MV-4-11 (cell line): ENCODE results near the gene C20orf96.
A peak's percentile ranks its signal among the peaks of the same experiment; 100 is the strongest.
"Not testable (repeated sequence)": the region's sequence is repeated elsewhere in the genome, so short reads cannot be mapped to it uniquely, and the experiment has no call there.

Experiments
- DNase-seq: peaks from one replicate; lab custom pipeline; 2025; lab: John Stamatoyannopoulos, UW

Gene C20orf96

DNA sequence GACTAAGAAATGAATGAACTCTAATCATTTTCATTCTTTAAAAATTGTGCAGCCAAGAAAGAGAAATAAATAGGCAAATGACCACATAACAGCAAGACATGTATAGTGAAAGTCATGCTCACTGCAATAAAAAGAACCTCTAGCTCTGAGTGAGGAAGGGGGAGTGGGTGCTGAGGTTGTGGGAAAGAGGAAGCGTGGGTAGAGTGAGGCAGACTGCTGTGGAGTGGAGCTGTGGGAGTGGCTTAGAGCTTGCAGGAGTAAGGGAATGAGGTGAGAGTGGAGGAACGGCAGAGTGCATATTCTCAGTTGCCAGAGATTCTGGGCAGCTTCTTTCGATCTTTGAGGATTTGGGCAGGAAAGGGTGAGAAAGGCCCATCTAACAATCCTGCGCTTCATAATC lies 53.1 kb downstream of the C20orf96 start:
- peak; percentile 74 for DNase-seq

DNA sequence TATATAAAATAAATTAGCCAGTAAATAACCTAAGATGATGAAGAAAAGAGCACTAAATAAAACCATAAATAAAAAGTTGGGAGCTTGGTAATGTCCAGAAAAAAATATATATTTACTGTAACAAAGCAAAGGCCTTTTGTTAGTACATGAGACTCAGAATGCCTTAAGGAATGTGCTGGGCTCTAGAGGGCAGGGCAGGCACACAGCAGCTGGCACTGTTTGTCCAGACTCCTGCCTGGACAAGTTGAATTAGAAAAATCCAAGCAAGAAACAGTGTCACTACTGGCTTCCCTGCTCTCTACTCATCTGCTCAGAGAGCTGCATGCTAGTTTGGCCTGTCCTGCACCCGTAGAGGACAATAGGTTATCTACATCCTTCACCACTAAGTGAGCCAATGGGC lies 54.7 kb downstream of the C20orf96 start:
- no peak for DNase-seq

DNA sequence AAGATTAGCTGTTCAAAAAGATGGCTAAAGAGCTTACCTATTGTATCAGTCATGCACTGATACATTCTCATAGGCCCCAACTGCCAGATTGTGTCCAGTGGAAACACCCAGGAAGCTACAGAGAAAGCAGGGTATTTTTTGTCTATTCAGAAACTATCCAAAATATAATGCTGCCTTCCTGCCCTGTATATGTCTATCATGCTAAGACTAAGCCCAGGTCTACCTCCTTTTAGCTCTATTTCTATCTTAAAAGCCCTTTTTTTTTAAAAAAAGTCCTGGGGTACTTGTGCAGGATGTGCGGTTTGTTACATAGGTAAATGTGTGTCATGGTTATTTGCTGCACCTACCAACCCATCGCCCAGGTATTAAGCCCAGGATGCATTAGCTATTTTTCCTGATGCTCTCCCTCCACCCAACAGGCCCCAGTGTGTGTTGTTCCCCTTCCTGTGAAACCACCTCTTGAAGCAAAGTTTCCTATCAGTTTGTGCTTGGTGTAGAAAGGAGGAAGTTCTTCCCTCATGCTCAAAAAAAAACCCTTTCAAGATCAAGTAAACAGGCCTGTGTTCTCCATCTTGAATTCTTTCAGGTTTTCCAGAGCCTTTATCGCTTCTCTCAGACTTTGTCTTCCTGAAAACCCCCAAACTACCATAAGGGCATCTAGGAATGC lies 63.0 kb downstream of the C20orf96 start:
- peak; percentile 76 for DNase-seq

DNA sequence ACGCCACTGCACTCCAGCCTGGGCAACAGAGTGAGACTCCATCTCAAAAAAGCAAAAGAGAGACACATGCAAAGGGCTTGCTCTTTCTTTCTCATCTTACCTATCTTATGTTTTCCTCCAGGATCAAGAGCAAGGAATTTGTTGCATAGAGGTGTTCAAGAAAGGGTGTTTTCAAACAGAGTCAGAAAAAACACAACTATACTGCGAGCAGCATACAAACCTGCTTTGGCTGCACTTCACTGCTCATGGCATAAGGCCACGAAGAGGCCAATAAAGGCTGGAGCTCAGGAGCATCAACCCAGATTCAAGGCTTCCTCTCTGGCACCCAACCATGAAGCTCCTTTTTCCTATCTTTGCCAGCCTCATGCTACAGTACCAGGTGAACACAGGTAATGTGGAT lies 63.6 kb downstream of the C20orf96 start, which contains the start of gene DEFB129:
Gene DEFB129, plus strand, starts transcription at position 301 of the 400 bp plus-strand sequence. Its CDS starts 31 bp downstream, at position 332.
- DNase-seq, result no peak

DNA sequence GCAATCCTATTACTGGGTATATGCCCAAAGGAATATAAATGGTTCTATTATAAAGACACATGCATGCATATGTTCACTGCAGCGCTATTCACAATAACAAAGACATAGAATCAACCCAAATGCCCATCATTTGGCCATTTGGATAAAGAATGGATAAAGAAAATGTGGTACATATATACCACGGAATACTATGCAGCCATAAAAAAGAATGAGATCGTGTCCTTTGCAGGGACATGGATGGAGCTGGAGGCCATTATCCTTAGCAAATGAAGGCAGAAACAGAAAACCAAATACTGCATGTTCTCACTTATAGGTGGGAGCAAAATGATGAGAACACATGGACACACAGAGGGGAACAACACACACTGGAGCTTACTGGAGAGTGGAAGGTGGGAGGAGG lies 64.7 kb downstream of the C20orf96 start:
- DNase-seq, result not testable (repeated sequence)

DNA sequence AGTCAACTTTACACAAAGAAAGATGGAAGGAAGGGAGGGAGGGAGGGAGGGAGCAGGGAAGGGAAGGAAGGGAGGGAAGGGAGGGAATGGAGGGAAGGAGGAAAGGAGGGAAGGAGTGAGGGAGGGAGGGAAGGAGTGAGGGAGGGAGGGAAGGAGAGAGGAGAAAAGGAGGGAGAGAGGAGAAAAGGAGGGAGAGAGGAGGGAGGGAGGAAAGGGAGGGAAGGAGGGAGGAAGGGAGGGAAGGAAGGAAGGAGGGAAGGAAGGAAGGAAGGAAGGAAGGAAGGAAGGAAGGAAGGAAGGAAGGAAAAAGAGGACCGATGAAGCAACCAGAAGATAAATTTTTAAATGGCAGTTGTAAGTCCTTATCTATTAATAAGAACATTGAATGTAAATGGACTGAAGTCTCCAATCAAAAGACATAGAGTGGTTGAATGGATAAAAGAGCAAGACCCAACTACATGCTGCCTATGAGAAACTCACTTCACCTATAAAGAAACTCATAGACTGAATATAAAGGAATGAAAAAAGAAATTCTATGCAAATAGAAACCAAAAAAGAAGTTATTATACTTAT lies 69.2 kb downstream of the C20orf96 start:
- no peak for DNase-seq
